Uterus (tissue), 2 donors: ENCODE measurements around the gene ATP5PD.

Source experiments
- CTCF ChIP-seq, 4 experiments: fragments of 200-600 bp in 2 of 4; fragments of 450-650 bp in 2 of 4; sonication (generic) in 2 of 4; IDR thresholded peaks; one replicate each; pipeline ENCODE4 v1.5.1; 2016 to 2019; ENCODE audit warnings: antibody characterized with exemption in 4 of 4, mild to moderate bottlenecking in 2 of 4, moderate library complexity in 1 of 4
- POLR2A ChIP-seq, 2 donors: fragments of 450-650 bp; IDR thresholded peaks; one replicate each; pipeline ENCODE4 v1.6.1; 2016; ENCODE audit warnings: antibody characterized with exemption in 2 of 2, mild to moderate bottlenecking in 1 of 2, moderate library complexity in 1 of 2

GRCh38 chr17:75032720-75033280 lies 14.0 kb downstream of the ATP5PD start:
- TF ChIP-seq CTCF (IDR thresholded peaks at IDR 0.05) (no peak), POLR2A (IDR thresholded peaks at IDR 0.05) (no peak)
